Esophagus squamous epithelium (tissue), 4 donors: Measurements from ENCODE around the gene PRSS27.

Experiments
- CTCF ChIP-seq, 6 experiments: fragments of 450-650 bp in 4 of 6; fragments of 200-600 bp in 2 of 6; sonication (generic) in 2 of 6; IDR thresholded peaks; one replicate each; pipeline ENCODE4 v1.5.1; 2016 to 2019; ENCODE audit warnings: antibody characterized with exemption in 6 of 6, mild to moderate bottlenecking in 4 of 6, moderate library complexity in 4 of 6
- POLR2A ChIP-seq, 4 donors: fragments of 450-650 bp; IDR thresholded peaks; one replicate each; pipeline ENCODE4 v1.6.1; 2017; ENCODE audit warnings: antibody characterized with exemption in 4 of 4, mild to moderate bottlenecking in 4 of 4, moderate library complexity in 3 of 4

GRCh38 chr16:2687531-2688308, 32.3 kb downstream of the PRSS27 start:
- TF ChIP-seq POLR2A (IDR thresholded peaks at IDR 0.05) (no peak), CTCF (IDR thresholded peaks at IDR 0.05) (no peak)
